IMR-90 (cell line): Measurements from ENCODE around the gene GPHB5.

Experiments
- CEBPB ChIP-seq: IDR thresholded peaks from 2 replicates; pipeline ENCODE4 v1.6.1; 2012; ENCODE audit warnings: low read depth, low read length, improper control_type of control experiment
- CHD1 ChIP-seq: IDR thresholded peaks from 2 replicates; pipeline ENCODE4 v1.6.1; 2012; ENCODE audit warnings: low read depth, low read length, improper control_type of control experiment
- CTCF ChIP-seq: conservative IDR thresholded peaks from 2 replicates; pipeline ENCODE4 v1.5.1; 2012; ENCODE audit warnings: mild to moderate bottlenecking, low read depth, low read length, improper control_type of control experiment
- MAZ ChIP-seq: IDR thresholded peaks from 2 replicates; pipeline ENCODE4 v1.6.1; 2012; ENCODE audit warnings: low read depth, mild to moderate bottlenecking, low read length, improper control_type of control experiment, moderate library complexity, borderline replicate concordance
- MXI1 ChIP-seq: IDR thresholded peaks from 2 replicates; pipeline ENCODE4 v1.6.1; 2012; ENCODE audit warnings: low read depth, mild to moderate bottlenecking, low read length, moderate library complexity, borderline replicate concordance
- NFE2L2 ChIP-seq: fragments of 150-350 bp; IDR thresholded peaks from 2 replicates; pipeline ENCODE4 v1.6.1; 2016; ENCODE audit warnings: low read depth, mild to moderate bottlenecking, low read length
- POLR2A ChIP-seq: IDR thresholded peaks from 2 replicates; pipeline ENCODE4 v1.6.1; 2012; ENCODE audit warnings: mild to moderate bottlenecking, low read depth, low read length
- USF2 ChIP-seq: fragments of 150-350 bp; IDR thresholded peaks from 2 replicates; pipeline ENCODE4 v1.6.1; 2017; ENCODE audit warnings: mild to moderate bottlenecking, antibody characterized with exemption, low read length, low read depth
- TF ChIP-seq, protein P1 (sequence below): fragments of 150-350 bp; IDR thresholded peaks from 2 replicates; pipeline ENCODE4 v1.6.1; 2016; ENCODE audit warnings: low read depth, mild to moderate bottlenecking, low read length, moderate library complexity, borderline replicate concordance

- no peak for TF ChIP-seq NFE2L2
- TF ChIP-seq CHD1, result no peak
- TF ChIP-seq, protein P1, sequence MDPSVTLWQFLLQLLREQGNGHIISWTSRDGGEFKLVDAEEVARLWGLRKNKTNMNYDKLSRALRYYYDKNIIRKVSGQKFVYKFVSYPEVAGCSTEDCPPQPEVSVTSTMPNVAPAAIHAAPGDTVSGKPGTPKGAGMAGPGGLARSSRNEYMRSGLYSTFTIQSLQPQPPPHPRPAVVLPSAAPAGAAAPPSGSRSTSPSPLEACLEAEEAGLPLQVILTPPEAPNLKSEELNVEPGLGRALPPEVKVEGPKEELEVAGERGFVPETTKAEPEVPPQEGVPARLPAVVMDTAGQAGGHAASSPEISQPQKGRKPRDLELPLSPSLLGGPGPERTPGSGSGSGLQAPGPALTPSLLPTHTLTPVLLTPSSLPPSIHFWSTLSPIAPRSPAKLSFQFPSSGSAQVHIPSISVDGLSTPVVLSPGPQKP, result no peak
- no peak for TF ChIP-seq CTCF
- TF ChIP-seq CEBPB, result no peak
- no peak for TF ChIP-seq MXI1
- TF ChIP-seq USF2, result no peak
- TF ChIP-seq MAZ, result no peak
- no peak for TF ChIP-seq POLR2A
These were observed 41.0 kb downstream of the GPHB5 start for GRCh38 chr14:63277591-63278183.
